Large intestine (tissue), 3 donors: ENCODE results near the gene DPH1. TPM values are rescaled to one million over a fixed set of nuclear protein-coding genes. Genes with fewer than 3 reads are reported as not detected.

Source experiments
- DNase-seq, 2 donors: peaks; one replicate each; pipeline versions ENCODE4 v3.0.0 to v3.0.0-alpha.2; 2013
- H3K27ac ChIP-seq: one replicate; pipeline ENCODE4 v1.5.1; 2013; ENCODE audit warnings: low read length
- H3K27me3 ChIP-seq: 2 replicates; pipeline ENCODE4 v1.6.1; 2013; ENCODE audit warnings: low read length; ENCODE audit not compliant: control insufficient read depth, insufficient read depth
- H3K36me3 ChIP-seq: 2 replicates; pipeline ENCODE4 v1.6.1; 2013; ENCODE audit warnings: low read length; ENCODE audit not compliant: control insufficient read depth, insufficient read depth
- H3K4me1 ChIP-seq: one replicate; pipeline ENCODE4 v1.6.1; 2013; ENCODE audit warnings: low read length; ENCODE audit not compliant: control insufficient read depth, insufficient read depth
- H3K4me3 ChIP-seq: one replicate; pipeline ENCODE4 v1.5.1; 2013; ENCODE audit warnings: low read length
- H3K9me3 ChIP-seq: one replicate; pipeline ENCODE4 v1.6.1; 2013; ENCODE audit warnings: mild to moderate bottlenecking, low read depth, low read length, moderate library complexity; ENCODE audit not compliant: control insufficient read depth
- WGBS: methylation state at CpG from one replicate; pipeline ENCODE4 v1.1.5; 2013; ENCODE audit warnings: low lambda C conversion rate; ENCODE audit not compliant: insufficient coverage; 5-methylcytosine and 5-hydroxymethylcytosine counted together
- polyA plus RNA-seq: library from polyadenylated mRNA; unstranded; fragments of 120-200 nt; gene quantifications from one replicate; pipeline ENCODE4 v1.2.1, GENCODE V29; 2013

Gene DPH1
- polyA plus RNA-seq, 1 donor: 40.4 TPM

DNA sequence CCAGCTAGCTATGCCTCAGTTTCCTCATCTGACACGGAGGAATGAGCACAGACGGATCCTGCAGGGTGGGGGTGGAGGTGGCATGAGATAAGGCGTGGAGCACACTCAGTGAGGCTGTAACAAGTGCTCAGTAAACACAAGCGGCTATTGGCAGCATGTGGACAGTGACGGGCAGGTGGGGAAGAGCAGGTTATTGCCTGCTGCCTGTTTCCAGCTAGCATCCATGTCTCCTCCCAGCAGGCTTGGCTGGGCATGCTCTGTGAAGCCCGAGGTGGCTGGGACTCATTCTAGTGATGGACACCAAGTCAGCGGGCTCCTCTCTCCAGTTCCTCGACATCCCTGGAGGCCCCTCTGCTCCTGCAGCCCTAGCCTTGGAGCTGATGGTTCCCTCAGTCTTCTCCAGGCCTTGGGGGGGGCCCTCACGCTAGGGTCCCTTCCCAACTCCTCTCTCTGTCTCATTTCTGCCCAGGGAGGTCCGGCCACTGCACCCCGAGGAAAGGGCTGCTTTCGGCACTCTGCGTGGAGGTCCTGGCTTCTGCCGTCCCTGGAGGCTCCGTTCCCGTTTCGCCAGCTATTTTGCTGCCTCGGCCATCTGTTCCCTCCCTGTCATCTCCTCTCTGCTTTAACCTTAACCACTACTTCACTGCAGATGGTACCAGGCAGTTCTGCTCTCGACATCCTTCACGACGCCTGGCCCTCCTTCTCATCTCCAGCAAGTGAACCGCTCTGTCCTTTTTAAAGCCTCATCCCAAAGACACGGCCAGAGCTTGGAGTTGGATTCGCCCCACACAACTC is 11.0 kb upstream of the DPH1 start:
- no peak for DNase-seq
- peaks cover 81% of the 10 kb centered on the region for H3K27me3 ChIP-seq
- no peak overlapping the region for H3K4me3 ChIP-seq
- H3K9me3 ChIP-seq: peaks cover 4% of the 10 kb centered on the region
- H3K27ac ChIP-seq: no peak overlapping the region
- no peaks in the 10 kb centered on the region for H3K4me1 ChIP-seq
- 92% methylated on average over 5 of the region's 24 CpGs for WGBS
- H3K36me3 ChIP-seq: no peaks in the 10 kb centered on the region

DNA sequence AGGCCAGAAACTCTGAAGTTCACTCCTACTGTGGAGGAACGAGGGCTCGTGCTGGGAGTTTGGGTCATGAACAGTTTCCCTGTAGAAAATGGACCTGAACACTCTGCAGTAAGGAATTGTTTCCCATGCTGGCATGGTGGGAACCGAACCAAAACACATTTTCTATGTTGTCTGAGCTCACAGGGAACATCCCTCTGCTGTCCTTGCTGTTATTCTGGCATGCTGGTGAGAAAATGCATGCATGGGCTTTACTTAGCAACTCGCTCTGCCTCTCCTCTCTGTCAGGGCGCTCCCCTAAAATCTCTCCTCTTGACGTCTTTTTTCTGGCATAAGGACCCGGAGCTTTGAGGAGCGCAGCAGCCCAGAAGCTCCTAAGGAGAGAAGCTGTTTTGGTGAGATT is 10.2 kb upstream of the DPH1 start:
- H3K27me3 ChIP-seq: peaks cover 88% of the 10 kb centered on the region
- H3K4me1 ChIP-seq: peaks cover 4% of the 10 kb centered on the region
- WGBS: 90% methylated on average over 2 of the region's 8 CpGs
- H3K27ac ChIP-seq: no peak overlapping the region
- no peak overlapping the region for H3K4me3 ChIP-seq
- DNase-seq: no peak
- H3K9me3 ChIP-seq: peaks cover 4% of the 10 kb centered on the region
- no peaks in the 10 kb centered on the region for H3K36me3 ChIP-seq

DNA sequence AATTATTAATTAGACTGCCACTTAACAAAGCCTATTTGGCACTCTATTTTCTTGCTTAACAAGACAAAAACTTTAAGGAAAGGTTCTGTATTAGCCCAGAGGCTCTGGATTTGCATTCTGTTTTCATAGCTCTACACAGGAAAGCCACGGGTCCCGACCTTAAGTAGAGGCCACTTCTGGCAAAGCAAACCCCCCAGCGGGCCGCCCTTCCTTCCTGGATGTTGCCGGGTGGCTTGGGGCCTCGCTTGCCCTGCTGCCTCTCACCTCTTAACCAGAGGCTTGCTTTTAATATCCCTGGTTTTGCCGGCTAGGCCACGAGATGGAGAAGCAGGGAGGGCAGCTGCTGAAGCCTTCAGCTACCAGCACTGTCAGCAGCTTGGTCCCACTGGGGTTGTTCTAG is 9.2 kb upstream of the DPH1 start:
- DNase-seq: no peak
- no CpG with 5 or more reads among the region's 8 CpGs for WGBS
- Histone ChIP-seq H3K4me1 (peaks cover 10% of the 10 kb centered on the region), H3K27ac (no peak overlapping the region), H3K36me3 (no peaks in the 10 kb centered on the region), H3K27me3 (peaks cover 87% of the 10 kb centered on the region), H3K9me3 (peaks cover 1% of the 10 kb centered on the region), H3K4me3 (no peak overlapping the region)

DNA sequence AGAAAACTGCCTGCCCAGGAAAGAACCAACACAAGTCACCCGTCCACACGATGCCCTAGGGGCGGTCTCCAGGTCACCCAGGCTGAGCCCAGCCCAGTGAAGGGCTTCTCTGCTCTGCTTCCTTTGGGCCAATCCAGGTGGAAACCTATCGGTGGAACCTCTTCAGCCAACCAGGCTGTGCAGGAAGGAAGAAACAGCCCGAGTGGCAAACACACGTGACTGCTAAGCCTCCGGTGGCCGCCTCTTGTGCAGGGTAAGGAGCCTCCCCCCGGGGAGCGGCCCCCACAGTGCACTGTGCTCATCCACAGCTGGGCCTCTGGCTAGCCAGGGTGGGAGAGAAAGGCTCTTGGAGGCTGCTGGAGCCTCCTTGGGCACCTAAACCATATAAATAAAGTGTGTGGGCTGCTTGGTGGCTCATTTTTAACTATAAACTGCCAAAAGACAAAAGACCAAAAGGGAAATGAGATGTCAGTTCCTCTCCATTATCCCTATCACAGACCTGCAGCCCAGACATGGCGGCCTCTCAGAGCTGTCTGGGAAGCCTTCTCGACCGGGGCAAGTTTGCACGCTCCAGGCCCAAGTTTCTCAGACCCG is 7.2 kb upstream of the DPH1 start:
- Histone ChIP-seq H3K36me3 (no peaks in the 10 kb centered on the region), H3K27me3 (peaks cover 92% of the 10 kb centered on the region), H3K4me3 (no peak overlapping the region), H3K27ac (no peak overlapping the region), H3K9me3 (peaks cover 3% of the 10 kb centered on the region), H3K4me1 (peaks cover 15% of the 10 kb centered on the region)
- WGBS: no CpG with 5 or more reads among the region's 15 CpGs
- DNase-seq: no peak

DNA sequence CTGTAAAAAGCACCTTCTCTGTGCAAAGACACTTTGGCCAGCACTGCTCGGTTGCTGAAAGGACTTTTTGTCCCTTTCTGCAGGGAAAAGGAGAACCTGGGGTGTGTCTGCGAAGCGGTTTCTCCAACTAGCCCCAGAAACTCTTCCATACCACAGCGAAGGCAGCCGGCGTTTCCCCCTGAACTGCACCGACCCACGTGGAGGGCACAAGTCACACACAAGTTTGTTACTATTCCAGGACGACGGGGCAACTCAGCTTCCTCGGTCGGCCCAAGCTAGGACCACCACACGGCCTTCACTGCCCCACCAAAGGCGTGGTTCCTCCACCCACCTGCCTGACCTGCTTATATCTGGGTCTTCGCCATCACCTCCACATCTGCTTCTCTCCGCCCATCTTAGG is 6.7 kb upstream of the DPH1 start:
- no CpG with 5 or more reads among the region's 16 CpGs for WGBS
- Histone ChIP-seq H3K4me1 (peaks cover 15% of the 10 kb centered on the region), H3K9me3 (peaks cover 3% of the 10 kb centered on the region), H3K36me3 (no peaks in the 10 kb centered on the region), H3K4me3 (no peak overlapping the region), H3K27me3 (peaks cover 92% of the 10 kb centered on the region), H3K27ac (no peak overlapping the region)
- DNase-seq: no peak

DNA sequence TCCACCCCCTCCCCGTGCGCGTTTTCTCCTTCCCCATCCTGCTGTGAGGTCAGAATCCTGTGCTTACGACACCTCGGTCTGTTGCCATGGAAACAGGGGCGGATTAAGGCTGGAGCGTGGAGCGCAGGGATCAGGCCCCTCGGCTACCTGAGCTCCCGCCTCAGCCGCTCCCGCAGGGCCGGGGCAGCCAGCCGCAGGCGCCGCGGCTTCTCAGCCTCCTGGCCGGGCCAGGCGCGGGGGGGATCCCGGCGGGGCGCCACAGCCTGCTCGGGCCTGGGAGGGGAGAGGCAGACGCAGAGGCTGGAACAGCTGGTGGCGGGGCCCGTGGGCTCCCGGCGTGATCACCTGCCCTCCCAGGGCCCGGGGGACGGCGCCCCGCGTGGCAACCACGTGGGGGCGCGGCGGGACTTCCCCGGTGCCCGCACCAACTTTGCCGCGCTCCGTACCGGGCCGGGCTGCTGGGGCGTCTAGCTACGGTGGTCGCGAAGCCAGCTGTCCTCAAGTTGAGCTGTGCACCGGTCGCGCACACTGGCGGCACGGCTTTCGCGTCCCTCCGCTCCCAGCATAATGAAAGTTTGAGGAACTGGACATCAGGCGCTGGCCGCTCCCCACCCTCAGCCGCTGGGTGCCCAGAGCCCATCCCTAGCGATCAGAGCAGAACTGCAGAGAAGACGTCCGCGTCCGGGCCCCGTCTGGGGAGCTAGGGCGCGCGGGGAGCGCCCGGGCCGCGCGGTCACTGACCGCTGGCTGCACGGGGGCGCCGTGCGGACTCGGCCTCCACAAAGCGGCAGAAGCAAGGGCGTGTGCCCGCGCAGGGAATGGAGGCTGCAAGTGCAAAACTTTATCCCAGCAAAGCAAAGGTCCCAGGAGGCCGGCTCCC is 6.0 kb upstream of the DPH1 start:
- Histone ChIP-seq H3K9me3 (peaks cover 3% of the 10 kb centered on the region), H3K27ac (no peak overlapping the region), H3K36me3 (no peaks in the 10 kb centered on the region), H3K4me1 (peaks cover 15% of the 10 kb centered on the region), H3K27me3 (peaks cover 92% of the 10 kb centered on the region), H3K4me3 (peak overlapping the region; percentile 10)
- WGBS: no CpG with 5 or more reads among the region's 85 CpGs
- DNase-seq: peak in 1 of 2 donors; percentile 54

DNA sequence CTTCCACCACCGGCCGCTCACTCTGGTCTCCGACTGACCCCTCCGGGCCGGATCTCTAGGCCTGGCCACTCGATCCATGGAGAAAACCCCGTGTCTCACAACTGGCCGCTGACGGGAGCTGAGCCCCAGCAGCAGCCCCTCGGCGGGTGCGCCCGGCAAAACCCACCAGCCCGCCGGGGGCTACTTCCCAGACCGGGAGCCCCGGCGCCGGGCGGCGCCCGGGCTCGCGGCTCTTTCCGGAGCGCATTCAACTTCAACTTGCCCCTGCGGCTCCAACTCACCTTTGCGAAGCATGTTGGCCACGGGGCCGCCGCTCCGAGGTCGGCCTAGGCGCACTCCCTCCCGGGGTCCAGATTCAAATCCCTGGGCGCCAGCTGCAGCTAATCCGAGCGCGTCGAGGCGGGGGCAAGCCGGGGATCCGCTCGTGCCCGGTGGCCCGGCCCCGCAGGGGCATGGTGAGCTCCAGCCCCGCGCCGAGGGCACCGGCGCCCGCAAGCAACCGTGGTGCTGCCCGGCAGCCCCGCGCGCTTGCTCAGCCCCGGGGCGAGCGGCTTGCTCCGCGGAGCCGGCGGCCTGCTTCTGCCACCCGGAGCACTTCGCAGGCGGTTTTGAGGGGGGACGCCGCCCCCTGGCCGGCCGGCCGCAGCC is 5.3 kb upstream of the DPH1 start:
- Histone ChIP-seq H3K4me1 (peaks cover 18% of the 10 kb centered on the region), H3K4me3 (peak overlapping the region; percentile 10), H3K36me3 (no peaks in the 10 kb centered on the region), H3K27me3 (peaks cover 89% of the 10 kb centered on the region), H3K27ac (no peak overlapping the region), H3K9me3 (peaks cover 3% of the 10 kb centered on the region)
- DNase-seq: no peak
- no CpG with 5 or more reads among the region's 73 CpGs for WGBS

DNA sequence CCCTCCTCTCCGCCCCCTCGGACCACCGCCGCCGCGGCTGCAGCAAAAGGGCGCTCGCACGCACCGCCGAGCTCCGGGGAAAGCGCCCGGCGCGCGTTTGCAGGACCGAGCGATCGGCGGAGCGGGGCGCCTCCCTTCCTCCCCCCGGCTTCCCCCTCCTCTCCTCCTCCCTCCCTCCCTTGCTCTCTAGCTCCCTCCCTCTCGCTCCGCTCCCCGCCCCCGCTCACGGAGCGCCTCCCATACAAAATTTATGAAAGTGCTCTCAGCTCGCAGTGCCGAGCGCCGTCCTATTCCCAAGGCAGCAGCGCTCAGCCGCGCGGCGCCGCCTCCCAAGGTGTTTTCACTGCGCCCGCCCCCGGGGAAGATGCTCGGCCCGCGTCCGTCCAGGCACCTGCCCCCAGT is 4.7 kb upstream of the DPH1 start, which contains the start of gene RTN4RL1:
Gene RTN4RL1 (minus strand): TSS at position 115 of the 402 bp plus-strand sequence. CDS start 469 bp downstream, outside the sequence.
- Histone ChIP-seq H3K9me3 (peaks cover 3% of the 10 kb centered on the region), H3K4me3 (peak within 1 kb of the TSS; percentile 16), H3K27ac (no peak within 1 kb of the TSS), H3K27me3 (peaks cover 85% of the 10 kb centered on the region), H3K36me3 (no peaks in the 10 kb centered on the region), H3K4me1 (peaks cover 19% of the 10 kb centered on the region)
- no CpG with 5 or more reads among the region's 47 CpGs for WGBS
- peak in 1 of 2 donors; percentile 44 for DNase-seq

DNA sequence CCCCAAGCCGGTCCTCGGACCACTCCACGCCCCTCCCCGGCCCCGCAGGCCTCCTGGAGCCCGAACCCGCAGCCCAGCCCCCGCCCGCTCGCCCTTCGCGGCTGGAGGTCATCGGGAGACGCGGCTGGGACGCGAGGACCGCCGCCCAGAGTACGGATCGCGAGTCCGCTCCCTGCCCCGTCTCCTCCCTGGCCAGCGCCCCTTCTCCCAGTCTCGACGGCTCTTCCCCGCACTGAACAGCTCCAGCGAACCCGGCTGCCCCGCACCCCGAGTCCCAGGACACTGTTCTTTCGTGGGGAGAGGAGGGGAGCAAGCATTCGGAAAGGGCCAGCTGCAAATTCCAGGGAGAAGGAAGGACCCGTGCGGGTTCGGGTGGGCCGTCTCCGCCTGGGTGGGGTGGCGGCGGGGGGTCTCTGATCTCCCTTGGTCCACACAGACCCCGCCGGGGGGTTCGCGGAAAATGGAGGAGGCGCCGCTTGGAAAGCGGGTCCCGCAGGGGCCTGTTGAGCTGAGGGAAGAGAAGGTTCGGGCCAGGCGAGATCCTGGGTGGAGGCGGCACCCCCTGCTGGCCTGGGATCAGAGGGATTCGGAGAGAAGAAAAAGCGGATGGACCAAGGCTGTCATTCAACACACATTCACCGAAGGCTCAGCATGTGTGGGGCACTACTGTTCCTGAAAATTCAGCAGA is 4.2 kb upstream of the DPH1 start:
- Histone ChIP-seq H3K27ac (no peak overlapping the region), H3K4me1 (peaks cover 19% of the 10 kb centered on the region), H3K4me3 (peak overlapping the region; percentile 16), H3K9me3 (peaks cover 3% of the 10 kb centered on the region), H3K27me3 (peaks cover 80% of the 10 kb centered on the region), H3K36me3 (no peaks in the 10 kb centered on the region)
- WGBS: no CpG with 5 or more reads among the region's 55 CpGs
- DNase-seq: peak in 1 of 2 donors; percentile 61
